H9 (cell line): ENCODE results near the gene MYO5B. TPM values are rescaled to one million over a fixed set of nuclear protein-coding genes. Genes with fewer than 3 reads are reported as not detected.

Experiments
- DNase-seq: peaks from one replicate; pipeline ENCODE4 v3.0.0-alpha.2; 2017
- H2AFZ ChIP-seq: one replicate; pipeline ENCODE4 v1.6.1; 2013; ENCODE audit warnings: mild to moderate bottlenecking, low read length, control low read depth, moderate library complexity
- H2AK5ac ChIP-seq: 2 replicates; pipeline ENCODE4 v1.6.1; 2013; ENCODE audit warnings: low read length, control low read depth, mixed read lengths; ENCODE audit not compliant: insufficient read length
- H2BK120ac ChIP-seq: one replicate; pipeline ENCODE4 v1.6.1; 2013; ENCODE audit warnings: low read depth, mild to moderate bottlenecking, low read length, control low read depth, inconsistent platforms; ENCODE audit not compliant: poor library complexity, severe bottlenecking
- H2BK12ac ChIP-seq: 2 replicates; pipeline ENCODE4 v1.6.1; 2013; ENCODE audit warnings: low read length, control low read depth, mixed read lengths, low read depth; ENCODE audit not compliant: insufficient read length
- H2BK15ac ChIP-seq: 2 replicates; pipeline ENCODE4 v1.6.1; 2013; ENCODE audit warnings: low read depth, low read length, control low read depth
- H2BK20ac ChIP-seq: one replicate; pipeline ENCODE4 v1.6.1; 2013; ENCODE audit warnings: low read depth, mild to moderate bottlenecking, low read length, control low read depth, inconsistent platforms; ENCODE audit not compliant: poor library complexity, severe bottlenecking
- H2BK5ac ChIP-seq: 2 replicates; pipeline ENCODE4 v1.6.1; 2013; ENCODE audit warnings: low read length, control low read depth, mixed read lengths; ENCODE audit not compliant: insufficient read length
- H3K14ac ChIP-seq: 2 replicates; pipeline ENCODE4 v1.6.1; 2013; ENCODE audit warnings: low read length, control low read depth; ENCODE audit not compliant: insufficient read depth
- H3K18ac ChIP-seq: 2 replicates; pipeline ENCODE4 v1.6.1; 2013; ENCODE audit warnings: low read depth, mild to moderate bottlenecking, mixed read lengths, low read length, control low read depth; ENCODE audit not compliant: insufficient read length
- H3K23ac ChIP-seq: 2 replicates; pipeline ENCODE4 v1.6.1; 2013; ENCODE audit warnings: low read length, control low read depth, mixed read lengths, low read depth; ENCODE audit not compliant: insufficient read length
- H3K23me2 ChIP-seq: 2 replicates; pipeline ENCODE4 v1.6.1; 2013; ENCODE audit warnings: low read depth, mild to moderate bottlenecking, mixed read lengths, low read length, control low read depth; ENCODE audit not compliant: insufficient read length, poor library complexity, severe bottlenecking
- H3K27ac ChIP-seq: 2 replicates; pipeline ENCODE4 v1.5.1; 2013; ENCODE audit warnings: low read length, control low read depth, mixed read lengths, low read depth; ENCODE audit not compliant: insufficient read length
- H3K27me3 ChIP-seq: 2 replicates; pipeline ENCODE4 v1.6.1; 2013; ENCODE audit warnings: low read length, control low read depth, inconsistent platforms; ENCODE audit not compliant: insufficient read depth
- H3K4ac ChIP-seq: 2 replicates; pipeline ENCODE4 v1.6.1; 2013; ENCODE audit warnings: low read depth, mild to moderate bottlenecking, control low read depth, inconsistent platforms, low read length, moderate library complexity
- H3K4me1 ChIP-seq: 2 replicates; pipeline ENCODE4 v1.6.1; 2013; ENCODE audit warnings: low read length, control low read depth, inconsistent platforms; ENCODE audit not compliant: insufficient read depth
- H3K4me2 ChIP-seq: 2 replicates; pipeline ENCODE4 v1.6.1; 2013; ENCODE audit warnings: low read length, control low read depth, mixed read lengths; ENCODE audit not compliant: insufficient read length, insufficient read depth
- H3K56ac ChIP-seq: 2 replicates; pipeline ENCODE4 v1.6.1; 2013; ENCODE audit warnings: low read depth, mild to moderate bottlenecking, mixed read lengths, low read length, control low read depth; ENCODE audit not compliant: insufficient read length
- H3K79me1 ChIP-seq: 2 replicates; pipeline ENCODE4 v1.6.1; 2013; ENCODE audit warnings: low read depth, mild to moderate bottlenecking, moderate library complexity, low read length, control low read depth, inconsistent platforms; ENCODE audit not compliant: insufficient read depth, poor library complexity, severe bottlenecking
- H3K79me2 ChIP-seq: 2 replicates; pipeline ENCODE4 v1.6.1; 2013; ENCODE audit warnings: low read length, control low read depth, inconsistent platforms; ENCODE audit not compliant: insufficient read depth
- H3K9ac ChIP-seq: 2 replicates; pipeline ENCODE4 v1.6.1; 2013; ENCODE audit warnings: low read length, control low read depth, mixed read lengths; ENCODE audit not compliant: insufficient read length; ENCODE audit errors: extremely low read depth
- H3K9me3 ChIP-seq: one replicate; pipeline ENCODE4 v1.6.1; 2013; ENCODE audit warnings: low read depth, low read length, inconsistent platforms; ENCODE audit not compliant: control insufficient read depth
- H3T11ph ChIP-seq: one replicate; pipeline ENCODE4 v1.6.1; 2013; ENCODE audit warnings: mild to moderate bottlenecking, low read length, control low read depth, inconsistent platforms
- H4K20me1 ChIP-seq: one replicate; pipeline ENCODE4 v1.6.1; 2013; ENCODE audit not compliant: control insufficient read depth, insufficient read length, insufficient read depth
- H4K5ac ChIP-seq: 2 replicates; pipeline ENCODE4 v1.6.1; 2013; ENCODE audit warnings: low read depth, mild to moderate bottlenecking, mixed read lengths, low read length, control low read depth; ENCODE audit not compliant: insufficient read length
- H4K8ac ChIP-seq: replicated peaks from 2 replicates; pipeline ENCODE4 v1.6.1; 2013; ENCODE audit warnings: low read length, control low read depth, mixed read lengths, low read depth; ENCODE audit not compliant: insufficient read length
- H4K91ac ChIP-seq: 2 replicates; pipeline ENCODE4 v1.6.1; 2013; ENCODE audit warnings: low read depth, mild to moderate bottlenecking, moderate library complexity, mixed read lengths, low read length, control low read depth; ENCODE audit not compliant: insufficient read length
- H3K27ac Mint-ChIP-seq, 3 experiments: 2 replicates in 2 of 3; 3 replicates in 1 of 3; pipeline ENCODE4 v1.8.0; 2020 to 2021; ENCODE audit warnings: mixed read lengths in 3 of 3, mild to moderate bottlenecking in 1 of 3, moderate library complexity in 1 of 3
- H3K27me3 Mint-ChIP-seq: 2 replicates; pipeline ENCODE4 v1.8.0; 2021; ENCODE audit warnings: low read depth, mild to moderate bottlenecking, moderate library complexity, mixed read lengths
- H3K36me3 Mint-ChIP-seq, 3 experiments: 2 replicates in 2 of 3; 3 replicates in 1 of 3; pipeline ENCODE4 v1.8.0; 2020 to 2021; ENCODE audit warnings: low read depth in 3 of 3, mixed read lengths in 3 of 3; ENCODE audit not compliant: insufficient read depth in 1 of 3
- H3K4me1 Mint-ChIP-seq, 2 experiments: 2 replicates each; pipeline ENCODE4 v1.8.0; 2020; ENCODE audit warnings: mixed read lengths in 2 of 2
- H3K4me3 Mint-ChIP-seq, 2 experiments: 2 replicates in 1 of 2; 3 replicates in 1 of 2; pipeline ENCODE4 v1.8.0; 2020 to 2021; ENCODE audit warnings: mild to moderate bottlenecking in 2 of 2, mixed read lengths in 2 of 2, moderate library complexity in 1 of 2
- H3K9me3 Mint-ChIP-seq, 2 experiments: 2 replicates in 1 of 2; 3 replicates in 1 of 2; pipeline ENCODE4 v1.8.0; 2020; ENCODE audit warnings: mild to moderate bottlenecking in 2 of 2, mixed read lengths in 2 of 2, moderate library complexity in 1 of 2
- WGBS: extraction: QIAGEN DNeasy Blood & Tissue Kit; methylation state at CpG from one replicate; pipeline ENCODE4 v1.1.7; 2013; ENCODE audit warnings: missing lambda C conversion rate, low lambda C conversion rate, mixed read lengths; ENCODE audit not compliant: insufficient read length; ENCODE audit errors: extremely low coverage; 5-methylcytosine and 5-hydroxymethylcytosine counted together
- total RNA-seq: library from RNA; stranded (reverse); gene quantifications from 2 replicates; pipeline ENCODE4 v1.2.1, GENCODE V29; 2021
- TF ChIP-seq, protein P1 (sequence below): fragments of 200-600 bp; sonication (generic); conservative IDR thresholded peaks from 3 replicates; pipeline ENCODE4 v1.8.0; 2021; ENCODE audit warnings: antibody characterized with exemption, mild to moderate bottlenecking

MYO5B gene
- total RNA-seq, 1 experiment from 2014 or later = 9.3 TPM

DNA sequence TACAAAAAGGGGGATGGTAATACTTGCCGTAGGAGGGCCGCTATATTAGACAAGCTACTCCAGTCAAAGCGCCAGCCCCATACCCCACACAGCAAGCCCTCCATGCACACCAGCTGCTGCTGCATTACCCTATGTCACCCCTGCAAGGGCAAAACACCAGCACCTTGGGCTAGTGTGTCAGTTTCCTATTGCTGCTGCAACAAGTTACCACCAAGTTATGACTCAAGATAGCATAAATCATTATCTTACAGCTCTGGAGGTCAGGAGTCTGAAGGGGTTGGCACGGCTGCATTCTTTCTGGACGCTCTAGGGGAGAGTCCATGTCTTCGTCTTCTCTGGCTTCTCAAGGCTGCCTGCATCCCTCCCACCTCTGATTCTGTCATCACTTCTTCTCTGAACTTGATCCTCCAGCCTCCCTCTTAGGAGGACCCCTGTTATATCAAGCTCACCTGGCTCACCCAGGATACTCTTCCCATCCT, 293.0 kb downstream of the MYO5B start:
- Histone ChIP-seq H3K4me2 (no peak overlapping the region), H3K14ac (no peak overlapping the region), H2AK5ac (no peak overlapping the region), H3K27ac (no peak overlapping the region), H3K4me1 (no peaks in the 10 kb centered on the region), H2BK15ac (no peak overlapping the region), H3K9me3 (no peaks in the 10 kb centered on the region), H4K8ac (no peak overlapping the region), H3K79me2 (no peaks in the 10 kb centered on the region), H4K91ac (no peak overlapping the region), H2BK5ac (no peak overlapping the region), H3T11ph (no peak overlapping the region), H3K9ac (no peak overlapping the region), H4K5ac (no peak overlapping the region), H2BK120ac (no peak overlapping the region), H3K23me2 (no peaks in the 10 kb centered on the region), H2AFZ (no peak overlapping the region), H2BK12ac (no peak overlapping the region), H3K56ac (no peak overlapping the region), H3K23ac (no peak overlapping the region), H2BK20ac (no peak overlapping the region), H3K27me3 (no peaks in the 10 kb centered on the region), H3K4ac (no peak overlapping the region), H3K79me1 (no peaks in the 10 kb centered on the region), H3K18ac (no peak overlapping the region), H4K20me1 (no peaks in the 10 kb centered on the region)
- DNase-seq = no peak
- H3K27ac Mint-ChIP-seq = no peak overlapping the region
- H3K27me3 Mint-ChIP-seq = peaks cover 2% of the 10 kb centered on the region; the same call in 1 of the 2 replicates
- TF ChIP-seq, protein P1, sequence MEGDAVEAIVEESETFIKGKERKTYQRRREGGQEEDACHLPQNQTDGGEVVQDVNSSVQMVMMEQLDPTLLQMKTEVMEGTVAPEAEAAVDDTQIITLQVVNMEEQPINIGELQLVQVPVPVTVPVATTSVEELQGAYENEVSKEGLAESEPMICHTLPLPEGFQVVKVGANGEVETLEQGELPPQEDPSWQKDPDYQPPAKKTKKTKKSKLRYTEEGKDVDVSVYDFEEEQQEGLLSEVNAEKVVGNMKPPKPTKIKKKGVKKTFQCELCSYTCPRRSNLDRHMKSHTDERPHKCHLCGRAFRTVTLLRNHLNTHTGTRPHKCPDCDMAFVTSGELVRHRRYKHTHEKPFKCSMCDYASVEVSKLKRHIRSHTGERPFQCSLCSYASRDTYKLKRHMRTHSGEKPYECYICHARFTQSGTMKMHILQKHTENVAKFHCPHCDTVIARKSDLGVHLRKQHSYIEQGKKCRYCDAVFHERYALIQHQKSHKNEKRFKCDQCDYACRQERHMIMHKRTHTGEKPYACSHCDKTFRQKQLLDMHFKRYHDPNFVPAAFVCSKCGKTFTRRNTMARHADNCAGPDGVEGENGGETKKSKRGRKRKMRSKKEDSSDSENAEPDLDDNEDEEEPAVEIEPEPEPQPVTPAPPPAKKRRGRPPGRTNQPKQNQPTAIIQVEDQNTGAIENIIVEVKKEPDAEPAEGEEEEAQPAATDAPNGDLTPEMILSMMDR = no peak
- H3K9me3 Mint-ChIP-seq = no peaks in the 10 kb centered on the region
- H3K36me3 Mint-ChIP-seq = peaks cover 2 to 7% (median 5%) of the 10 kb centered on the region in 3 experiments; a peak in 5 of 7 replicates
- peaks cover 0 to 8% of the 10 kb centered on the region in 2 experiments; a peak in 2 of 4 replicates for H3K4me1 Mint-ChIP-seq
- no CpG with 5 or more reads among the region's 6 CpGs for WGBS
- no peak overlapping the region for H3K4me3 Mint-ChIP-seq
